Heart left ventricle (tissue), 16 donors: ENCODE results near the gene LPO. TPM values are rescaled to one million over a fixed set of nuclear protein-coding genes. Genes with fewer than 3 reads are reported as not detected.
A peak's percentile ranks its signal among the peaks of the same experiment; 100 is the strongest.

Experiments
- ATAC-seq, 4 donors: fragments of 200-7000 bp; cut with Tn5 transposase; one replicate each; pipeline ENCODE4 v1.9.1; 2020 to 2022; ENCODE audit warnings: moderate library complexity in 4 of 4, mild to moderate bottlenecking in 3 of 4, moderate number of reproducible peaks in 1 of 4
- DNase-seq, 5 donors: peaks; one replicate each; pipeline ENCODE4 v3.0.0-alpha.2; 2020
- H3K27ac ChIP-seq, 12 donors: fragments of 200-600 bp; sonication (generic) in 4 of 12; one replicate each; pipeline versions ENCODE4 v1.5.0 to v1.8.0; 2016 to 2022; ENCODE audit warnings: mild to moderate bottlenecking in 2 of 12
- H3K27me3 ChIP-seq, 9 donors: fragments of 200-600 bp; sonication (generic) in 2 of 9; one replicate each; pipeline versions ENCODE4 v1.5.1 to v1.8.0; 2016 to 2022; ENCODE audit warnings: mild to moderate bottlenecking in 3 of 9
- H3K36me3 ChIP-seq, 9 donors: fragments of 200-600 bp; sonication (generic) in 2 of 9; one replicate each; pipeline versions ENCODE4 v1.5.0 to v1.8.0; 2018 to 2022; ENCODE audit warnings: mild to moderate bottlenecking in 2 of 9
- H3K4me1 ChIP-seq, 12 donors: fragments of 200-600 bp; sonication (generic) in 4 of 12; one replicate each; pipeline versions ENCODE4 v1.5.0 to v1.8.0; 2016 to 2022; ENCODE audit warnings: mild to moderate bottlenecking in 3 of 12
- H3K4me3 ChIP-seq, 12 donors: fragments of 200-600 bp; sonication (generic) in 4 of 12; one replicate each; pipeline versions ENCODE4 v1.5.0 to v1.8.0; 2017 to 2022; ENCODE audit warnings: mild to moderate bottlenecking in 9 of 12, moderate library complexity in 4 of 12
- H3K9me3 ChIP-seq, 12 donors: fragments of 200-600 bp; sonication (generic) in 4 of 12; one replicate each; pipeline versions ENCODE4 v1.5.0 to v1.8.0; 2016 to 2022; ENCODE audit warnings: mild to moderate bottlenecking in 1 of 12
- POLR2A ChIP-seq, 2 donors: fragments of 450-650 bp; IDR thresholded peaks; one replicate each; pipeline ENCODE4 v1.6.1; 2017; ENCODE audit warnings: antibody characterized with exemption in 2 of 2, mild to moderate bottlenecking in 2 of 2, moderate library complexity in 2 of 2
- WGBS, 4 donors: extraction: QIAGEN DNeasy Blood & Tissue Kit in 2 of 4; methylation state at CpG; one replicate each; pipeline versions ENCODE4 v1.1.5 to v1.1.7; 2013 to 2018; 5-methylcytosine and 5-hydroxymethylcytosine counted together
- intact Hi-C, 10 donors: fragments of 100-400 bp; cut with DNase I; formaldehyde crosslinking; loops; one replicate each; pipeline versions ENCODE4 v1.11.1 to v1.14.2; 2022
- polyA plus RNA-seq, 2 donors: library from polyadenylated mRNA; stranded (reverse); fragments of 200-250 nt; gene quantifications; one replicate each; pipeline ENCODE4 v1.2.3, GENCODE V29; 2013
- total RNA-seq, 9 donors: library from RNA; depleted of rRNA in 2 of 9; stranded (reverse); fragments of >200 nt in 2 of 9; fragmentation: NEBNext Ultra II Directional in 3 of 9; extraction: Animal tissue kit (Norgen Biotek cat#: 25700) in 3 of 9; gene quantifications; one replicate each; pipeline versions ENCODE4 v1.1.0 to v1.2.4, GENCODE V29; 2016 to 2023
- TF ChIP-seq, protein P1 (sequence below), 12 donors: fragments of 200-600 bp; sonication (generic) in 4 of 12; IDR thresholded peaks; one replicate each; pipeline versions ENCODE4 v1.5.0 to v1.8.0; 2018 to 2022; ENCODE audit warnings: antibody characterized with exemption in 12 of 12, mild to moderate bottlenecking in 5 of 12
- donor health status: ischemic (EF 13 %, LVEDD 7.1; RV severe dilation, severe dysfunction).
- donor health status: healthy with polysubstance abuse.
- donor health status: DM: no; HTN: yes; CAD: no.
- donor health status: DM: no; HTN: no; CAD: no.
- donor health status: ischemic (EF 25% LVEDD 6.9; RV normal size, moderate dysfunction).
- donor health status: ischemic (EF 25% LVEDD 5.7; RV mildly dilated, moderate dysfunction).
- donor health status: healthy.
- donor health status: DM: yes; HTN: yes; CAD: no.
- donor health status: ischemic (EF 35%, LVEDD 5.7; RV mildly dilated, moderate dysfunction).
- donor health status: nonischemic (EF 11% LVEDD 7.7; RV severe dilation, severe dysfunction).
- donor health status: DM: yes; HTN: yes; CAD: no.
- donor health status: PGD.
- donor health status: ischemic (EF 29% LVEDD 5.4; RV normal size, mild dysfunction).
- donor health status: nonischemic (EF 23%, LVEDD 6.1; RV moderate dilation, normal function).

The LPO gene
- total and polyA plus RNA-seq, 11 donors: not detected

DNA sequence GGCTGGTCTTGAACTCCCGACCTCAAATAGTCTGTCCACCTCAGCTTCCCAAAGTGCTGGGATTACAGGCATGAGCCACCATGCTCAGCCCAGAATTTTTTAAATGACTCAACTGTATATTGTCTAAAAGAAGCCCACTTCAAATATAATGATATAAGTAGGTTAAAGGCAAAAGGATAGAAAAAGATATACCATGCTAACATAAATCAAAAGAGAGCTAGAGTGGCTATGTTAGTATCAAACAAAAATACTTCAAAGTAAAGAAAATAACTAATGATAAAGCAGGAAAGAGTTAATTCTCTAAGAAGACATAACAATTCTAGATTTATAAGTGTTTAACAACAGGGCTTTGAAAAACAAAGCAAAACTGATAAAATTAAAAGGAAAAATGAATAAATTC, 55.6 kb downstream of the LPO start:
- Histone ChIP-seq H3K4me3 (no peak overlapping the region), H3K27me3 (peaks cover 0 to 33% (median 3%) of the 10 kb centered on the region in 9 donors), H3K27ac (no peak overlapping the region), H3K36me3 (no peaks in the 10 kb centered on the region), H3K9me3 (peaks cover 0 to 11% (median 0%) of the 10 kb centered on the region in 12 donors), H3K4me1 (peaks cover 0 to 7% (median 0%) of the 10 kb centered on the region in 12 donors)
- no peak for DNase-seq
- ATAC-seq: no peak
- TF ChIP-seq, protein P1, sequence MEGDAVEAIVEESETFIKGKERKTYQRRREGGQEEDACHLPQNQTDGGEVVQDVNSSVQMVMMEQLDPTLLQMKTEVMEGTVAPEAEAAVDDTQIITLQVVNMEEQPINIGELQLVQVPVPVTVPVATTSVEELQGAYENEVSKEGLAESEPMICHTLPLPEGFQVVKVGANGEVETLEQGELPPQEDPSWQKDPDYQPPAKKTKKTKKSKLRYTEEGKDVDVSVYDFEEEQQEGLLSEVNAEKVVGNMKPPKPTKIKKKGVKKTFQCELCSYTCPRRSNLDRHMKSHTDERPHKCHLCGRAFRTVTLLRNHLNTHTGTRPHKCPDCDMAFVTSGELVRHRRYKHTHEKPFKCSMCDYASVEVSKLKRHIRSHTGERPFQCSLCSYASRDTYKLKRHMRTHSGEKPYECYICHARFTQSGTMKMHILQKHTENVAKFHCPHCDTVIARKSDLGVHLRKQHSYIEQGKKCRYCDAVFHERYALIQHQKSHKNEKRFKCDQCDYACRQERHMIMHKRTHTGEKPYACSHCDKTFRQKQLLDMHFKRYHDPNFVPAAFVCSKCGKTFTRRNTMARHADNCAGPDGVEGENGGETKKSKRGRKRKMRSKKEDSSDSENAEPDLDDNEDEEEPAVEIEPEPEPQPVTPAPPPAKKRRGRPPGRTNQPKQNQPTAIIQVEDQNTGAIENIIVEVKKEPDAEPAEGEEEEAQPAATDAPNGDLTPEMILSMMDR (IDR thresholded peaks at IDR 0.05): no peak
- TF ChIP-seq POLR2A (IDR thresholded peaks at IDR 0.05): no peak
- WGBS, 4 donors: 79 to 100% (median 91%) methylated on average over 1 of the region's 1 CpG
- intact Hi-C loops: no loop called here

DNA sequence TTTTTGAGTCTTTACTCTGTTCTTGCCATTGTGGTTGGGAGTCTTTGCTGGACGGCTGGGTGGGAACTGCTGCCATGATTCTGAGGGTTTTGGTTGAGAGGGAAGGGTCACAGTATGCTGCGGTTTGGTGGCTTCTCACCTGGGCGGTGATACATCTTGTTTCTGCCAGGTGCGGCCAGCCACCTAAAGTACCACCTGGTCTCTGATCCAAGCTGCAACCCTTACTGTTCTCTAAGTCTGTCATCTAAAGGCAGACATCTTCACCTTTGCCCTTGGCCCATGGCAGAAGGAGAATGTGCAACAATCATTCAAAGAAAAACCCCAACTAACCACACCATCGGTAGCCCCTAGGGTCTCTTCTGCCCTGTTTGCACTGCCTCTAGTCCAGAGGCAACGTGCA, 62.0 kb downstream of the LPO start:
- DNase-seq: no peak
- 85 to 89% (median 86%) methylated on average over 6 of the region's 6 CpGs for WGBS, 4 donors
- intact Hi-C loops: loop anchor here in 2 of 10 donors (10.0 kb wide), 1 partner anchor 144 kb away; no protein-coding TSS in a partner anchor
- H3K36me3 ChIP-seq: no peaks in the 10 kb centered on the region
- no peak overlapping the region for H3K27ac ChIP-seq
- H3K9me3 ChIP-seq: peaks cover 0 to 11% (median 0%) of the 10 kb centered on the region in 12 donors
- peaks cover 0 to 10% (median 0%) of the 10 kb centered on the region in 9 donors for H3K27me3 ChIP-seq
- ATAC-seq: no peak
- H3K4me3 ChIP-seq: no peak overlapping the region
- TF ChIP-seq, protein P1 (IDR thresholded peaks at IDR 0.05): no peak
- peaks cover 0 to 4% (median 0%) of the 10 kb centered on the region in 12 donors for H3K4me1 ChIP-seq

DNA sequence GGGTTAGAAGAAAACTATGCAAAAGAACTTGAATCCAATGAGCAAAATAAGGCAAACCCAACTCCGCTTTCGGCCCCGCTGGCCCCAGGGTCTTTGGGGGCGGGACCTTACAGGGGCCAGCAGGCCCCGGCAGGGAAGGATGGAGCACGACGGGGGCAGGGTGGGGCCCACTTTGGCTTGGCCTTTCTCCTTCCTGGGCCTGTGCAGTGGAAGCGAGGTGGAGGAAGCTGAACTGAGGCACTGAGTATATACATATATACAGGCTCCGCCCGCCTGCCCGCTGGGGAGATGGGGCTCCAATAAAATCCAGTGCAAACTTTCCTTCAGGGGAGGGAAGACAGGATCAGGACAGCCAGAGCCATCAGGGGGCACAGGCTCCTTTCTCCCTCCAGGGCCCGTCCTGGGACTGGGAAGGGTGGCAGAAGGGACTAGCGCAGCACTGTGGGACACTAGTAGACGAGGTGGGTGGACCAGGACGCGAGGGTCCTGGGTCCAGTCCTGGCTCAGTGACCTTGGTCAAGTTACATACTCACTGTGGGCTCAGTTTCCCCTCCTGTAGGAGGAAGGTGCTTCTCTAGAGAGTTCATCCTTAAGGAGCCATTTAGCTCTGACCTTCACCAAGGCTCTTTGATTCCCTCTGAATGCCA, 63.2 kb downstream of the LPO start:
- Histone ChIP-seq H3K4me1 (peaks cover 0 to 4% (median 0%) of the 10 kb centered on the region in 12 donors), H3K27ac (no peak overlapping the region), H3K36me3 (no peaks in the 10 kb centered on the region), H3K9me3 (peaks cover 0 to 11% (median 0%) of the 10 kb centered on the region in 12 donors), H3K4me3 (no peak overlapping the region), H3K27me3 (peaks cover 0 to 9% (median 0%) of the 10 kb centered on the region in 9 donors)
- TF ChIP-seq POLR2A (IDR thresholded peaks at IDR 0.05): no peak
- TF ChIP-seq, protein P1 (IDR thresholded peaks at IDR 0.05): no peak
- intact Hi-C loops: loop anchor here in 2 of 10 donors (10.0 kb wide), 1 partner anchor 143 kb away; no protein-coding TSS in a partner anchor
- ATAC-seq: no peak
- WGBS, 4 donors: 64 to 81% (median 78%) methylated on average over 13 to 16 of the region's 16 CpGs
- DNase-seq: peak in 1 of 5 donors; percentile 11

DNA sequence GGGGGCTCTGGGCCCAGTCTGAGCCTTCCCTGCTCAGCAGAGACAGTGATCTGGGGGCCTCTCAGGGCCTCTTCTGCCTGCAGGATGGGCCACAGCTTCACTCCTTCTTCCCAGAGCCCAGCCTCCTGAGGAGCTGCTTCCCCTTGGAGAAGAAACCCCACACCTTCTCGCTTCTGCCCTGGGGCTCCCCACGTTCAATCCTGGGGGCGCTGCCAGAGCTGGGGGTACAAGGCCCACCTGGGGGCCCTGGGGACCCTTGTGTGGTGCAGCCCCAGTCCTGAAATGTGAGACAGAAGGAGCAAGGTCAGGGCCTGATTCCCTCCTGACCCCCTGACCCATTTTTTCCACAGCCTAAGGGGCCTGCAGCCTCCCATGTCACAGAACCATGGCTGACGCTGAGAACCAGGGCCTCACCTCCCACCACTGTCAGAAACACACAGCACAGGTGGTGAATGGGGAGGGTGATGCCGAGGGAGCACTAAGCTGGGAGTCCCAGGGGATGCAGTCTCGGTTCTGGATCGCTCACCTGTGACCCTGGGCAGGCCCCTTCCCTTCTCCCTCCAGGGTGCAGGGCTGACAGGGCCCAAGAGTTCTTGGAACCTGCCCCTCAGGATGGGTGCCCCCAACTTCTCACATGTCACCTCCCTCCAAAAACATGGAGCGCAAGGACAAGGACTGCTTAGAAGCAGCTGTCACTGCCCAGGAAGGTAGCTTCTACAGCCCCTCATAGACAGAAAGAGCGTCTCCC, 64.0 kb downstream of the LPO start:
- WGBS, 4 donors: 80 to 97% (median 87%) methylated on average over 7 to 9 of the region's 9 CpGs
- H3K4me3 ChIP-seq: no peak overlapping the region
- peak in 1 of 5 donors; percentile 8 for DNase-seq
- peaks cover 0 to 4% (median 0%) of the 10 kb centered on the region in 9 donors for H3K27me3 ChIP-seq
- intact Hi-C loops: loop anchor here in 2 of 10 donors (10.0 kb wide), 1 partner anchor 142 kb away; no protein-coding TSS in a partner anchor
- H3K9me3 ChIP-seq: peaks cover 0 to 11% (median 0%) of the 10 kb centered on the region in 12 donors
- no peaks in the 10 kb centered on the region for H3K36me3 ChIP-seq
- TF ChIP-seq, protein P1 (IDR thresholded peaks at IDR 0.05): no peak
- TF ChIP-seq POLR2A (IDR thresholded peaks at IDR 0.05): no peak
- no peak for ATAC-seq
- H3K4me1 ChIP-seq: peaks cover 0 to 4% (median 0%) of the 10 kb centered on the region in 12 donors
- H3K27ac ChIP-seq: no peak overlapping the region
